ENCODE data around the gene DAZAP2.
"Not testable (repeated sequence)": the region's sequence is repeated elsewhere in the genome, so short reads cannot be mapped to it uniquely, and the experiment has no call there.

Gene DAZAP2

GRCh38 chr12:51202718-51203117 is 35.9 kb upstream of the DAZAP2 start:
- FAIRE-seq (no peak), DNase-seq (ENCODE audit: insufficient read length, low spot score) (no peak)
- no peak for TF ChIP-seq POLR2A (IDR thresholded peaks at IDR 0.05; ENCODE audit: low read depth, low read length)

GRCh38 chr12:51205350-51205749 is 33.3 kb upstream of the DAZAP2 start:
- no peak for DNase-seq (ENCODE audit: insufficient read length, low spot score)
- TF ChIP-seq POLR2A (IDR thresholded peaks at IDR 0.05; ENCODE audit: low read depth, low read length), result no peak
- FAIRE-seq, result no peak

- DNase-seq (ENCODE audit: insufficient read length, low spot score), result no peak
- TF ChIP-seq POLR2A (IDR thresholded peaks at IDR 0.05; ENCODE audit: low read depth, low read length), result no peak
Measured at GRCh38 chr12:51208016-51208660, 30.5 kb upstream of the DAZAP2 start.

GRCh38 chr12:51209259-51209658 is 29.4 kb upstream of the DAZAP2 start:
- TF ChIP-seq POLR2A (IDR thresholded peaks at IDR 0.05; ENCODE audit: low read depth, low read length), result no peak

More at GRCh38 chr12:51208016-51208660, 30.5 kb upstream of the DAZAP2 start:
- no peak for FAIRE-seq

DNA sequence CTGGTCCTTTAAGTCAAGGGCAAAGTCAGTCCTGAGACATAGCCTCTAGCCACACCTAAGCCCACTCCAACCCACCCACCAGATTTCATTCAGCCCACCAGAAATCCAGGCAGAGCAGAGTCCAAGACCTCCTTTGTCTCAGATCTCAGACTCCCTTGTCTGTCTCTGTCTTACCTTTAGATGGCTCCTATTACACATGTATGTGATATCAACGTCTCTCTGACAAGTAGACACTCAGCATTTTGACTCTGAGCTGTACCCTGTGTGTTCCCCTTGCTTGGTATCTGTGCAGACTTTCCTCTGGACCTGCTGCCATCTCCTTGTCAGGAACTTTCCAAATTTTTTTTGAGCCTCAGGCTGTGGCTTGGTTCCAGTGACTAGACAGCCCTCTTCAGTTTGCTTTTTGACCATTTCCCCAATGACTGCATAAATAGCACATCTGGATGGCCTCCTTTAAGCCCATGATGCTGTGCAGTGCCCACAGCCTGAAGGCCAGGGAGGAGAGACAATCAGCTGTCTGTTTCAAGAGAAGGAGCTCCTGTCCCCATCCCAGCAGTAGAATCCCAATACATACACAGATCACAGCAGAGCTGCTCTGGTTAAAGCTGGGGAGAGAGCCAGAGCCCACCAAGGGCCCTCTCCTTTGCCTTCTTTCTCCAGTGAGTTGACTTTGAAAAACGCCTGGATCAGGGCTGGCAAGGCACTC is 27.8 kb upstream of the DAZAP2 start:
- TF ChIP-seq POLR2A (IDR thresholded peaks at IDR 0.05; ENCODE audit: low read depth, low read length), result no peak
- DNase-seq (ENCODE audit: insufficient read length, low spot score), result no peak

More at GRCh38 chr12:51209259-51209658, 29.4 kb upstream of the DAZAP2 start:
- FAIRE-seq, result no peak
- DNase-seq (ENCODE audit: insufficient read length, low spot score), result no peak

GRCh38 chr12:51214895-51215294 is 23.7 kb upstream of the DAZAP2 start:
- no peak for DNase-seq (ENCODE audit: insufficient read length, low spot score)
- FAIRE-seq, result no peak
- no peak for TF ChIP-seq POLR2A (IDR thresholded peaks at IDR 0.05; ENCODE audit: low read depth, low read length)

More for the DNA sequence above, 27.8 kb upstream of the DAZAP2 start:
- FAIRE-seq, result no peak

DNA sequence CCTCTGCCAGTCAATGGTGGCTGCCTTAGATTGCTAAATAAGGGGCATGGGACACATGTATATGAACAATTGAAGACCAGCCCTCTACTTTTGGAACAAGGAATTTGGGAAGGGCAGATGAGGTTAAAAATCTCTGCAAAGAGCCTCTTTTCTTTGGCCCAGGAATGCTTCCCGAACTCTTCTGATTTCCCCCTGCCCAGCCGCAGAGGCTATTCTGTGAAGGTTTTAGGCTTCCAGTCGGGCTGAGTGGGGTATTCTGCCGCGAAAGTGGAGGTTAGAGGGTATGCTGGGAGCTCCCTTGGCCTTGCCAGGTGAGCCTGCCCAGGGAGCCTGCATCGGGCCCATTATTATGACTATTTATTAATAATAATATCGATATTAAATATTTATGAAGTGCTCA is 22.0 kb upstream of the DAZAP2 start:
- no peak for FAIRE-seq
- no peak for TF ChIP-seq POLR2A (IDR thresholded peaks at IDR 0.05; ENCODE audit: low read depth, low read length)
- no peak for DNase-seq (ENCODE audit: insufficient read length, low spot score)

- DNase-seq (ENCODE audit: insufficient read length, low spot score), result peak; percentile 50
- TF ChIP-seq POLR2A (IDR thresholded peaks at IDR 0.05; ENCODE audit: low read depth, low read length), result no peak
- no peak for FAIRE-seq
Measured at GRCh38 chr12:51217133-51217967, 21.3 kb upstream of the DAZAP2 start.

DNA sequence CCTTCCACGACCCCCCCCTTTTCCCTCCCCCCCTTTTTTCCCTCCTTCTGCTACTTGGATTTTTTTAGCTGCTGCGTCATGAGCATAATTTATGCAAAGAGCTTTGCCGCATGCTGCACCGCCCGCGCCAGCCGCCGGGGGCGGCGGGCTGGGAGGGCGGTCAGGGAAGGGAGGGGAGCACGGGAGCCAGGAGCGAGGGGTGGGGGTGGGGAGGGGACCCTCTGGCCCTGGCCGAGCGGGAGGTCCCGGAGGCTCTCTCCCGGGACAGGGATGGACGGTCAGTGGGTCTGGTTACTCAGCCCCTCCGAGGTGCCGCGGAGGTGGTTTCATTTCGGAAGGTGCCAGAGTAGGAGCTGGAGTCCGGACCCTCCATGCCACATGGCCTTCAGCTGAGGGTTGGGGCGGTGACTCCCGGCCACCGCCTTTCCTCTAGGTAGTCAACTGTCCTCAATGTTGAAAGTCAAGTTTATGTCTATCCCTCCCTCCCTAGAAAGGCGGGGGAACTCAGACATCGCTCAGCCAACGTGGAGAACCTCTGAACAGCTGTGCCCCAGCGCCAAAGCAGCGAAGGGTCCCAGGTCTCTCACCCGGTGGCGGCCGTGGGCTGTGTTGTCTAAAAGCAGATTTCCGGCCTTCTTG is 20.5 kb upstream of the DAZAP2 start, which contains the start of gene POU6F1:
TSS of gene POU6F1 (minus strand) at position 95 of the 639 bp plus-strand sequence. CDS start 11,226 bp downstream, outside the sequence.
- TF ChIP-seq POLR2A (IDR thresholded peaks at IDR 0.05; ENCODE audit: low read depth, low read length), result no peak; the same call in 1 of the 2 replicates
- FAIRE-seq, result no peak

GRCh38 chr12:51218607-51219161 is 19.9 kb upstream of the DAZAP2 start:
- no peak for TF ChIP-seq POLR2A (IDR thresholded peaks at IDR 0.05; ENCODE audit: low read depth, low read length)
- FAIRE-seq, result no peak
- no peak for DNase-seq (ENCODE audit: insufficient read length, low spot score)

More for the DNA sequence above, 20.5 kb upstream of the DAZAP2 start, which contains the start of gene POU6F1:
- DNase-seq (ENCODE audit: insufficient read length, low spot score), result peak; percentile 86

DNA sequence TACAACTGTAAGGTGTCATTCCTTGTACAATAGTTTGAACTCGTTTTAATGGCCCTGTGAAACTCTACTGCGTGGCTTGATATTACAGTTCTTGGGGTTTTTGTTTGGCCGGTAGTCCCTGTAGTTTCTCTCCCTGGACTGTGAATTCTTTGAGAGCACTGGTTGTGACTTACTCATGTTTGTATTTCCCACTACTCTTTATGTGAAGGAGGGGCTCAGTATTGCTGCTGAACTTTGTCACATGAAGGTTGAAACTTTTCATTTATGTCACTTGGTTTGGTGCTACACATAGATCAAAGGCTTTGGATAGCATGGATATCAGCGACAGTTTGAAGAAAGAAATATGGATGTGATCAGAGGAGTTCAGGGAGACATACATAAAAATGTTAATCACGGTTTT is 19.3 kb upstream of the DAZAP2 start:
- DNase-seq (ENCODE audit: insufficient read length, low spot score) (no peak), FAIRE-seq (peak; percentile 43)
- TF ChIP-seq POLR2A (IDR thresholded peaks at IDR 0.05; ENCODE audit: low read depth, low read length), result no peak

DNA sequence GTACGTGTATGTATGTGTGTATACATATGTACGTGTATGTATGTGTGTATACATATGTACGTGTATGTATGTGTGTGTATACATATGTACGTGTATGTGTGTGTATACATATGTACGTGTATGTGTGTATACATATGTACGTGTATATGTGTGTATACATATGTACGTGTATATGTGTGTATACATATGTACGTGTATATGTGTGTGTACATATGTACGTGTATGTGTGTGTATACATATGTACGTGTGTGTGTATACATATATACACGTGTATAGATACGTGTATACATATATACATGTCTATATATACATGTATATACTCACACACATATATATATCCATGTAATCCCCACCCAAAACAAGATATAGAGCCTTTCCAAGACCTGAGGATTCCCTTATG is 18.8 kb upstream of the DAZAP2 start:
- not testable (repeated sequence) for DNase-seq (ENCODE audit: insufficient read length, low spot score)

DNA sequence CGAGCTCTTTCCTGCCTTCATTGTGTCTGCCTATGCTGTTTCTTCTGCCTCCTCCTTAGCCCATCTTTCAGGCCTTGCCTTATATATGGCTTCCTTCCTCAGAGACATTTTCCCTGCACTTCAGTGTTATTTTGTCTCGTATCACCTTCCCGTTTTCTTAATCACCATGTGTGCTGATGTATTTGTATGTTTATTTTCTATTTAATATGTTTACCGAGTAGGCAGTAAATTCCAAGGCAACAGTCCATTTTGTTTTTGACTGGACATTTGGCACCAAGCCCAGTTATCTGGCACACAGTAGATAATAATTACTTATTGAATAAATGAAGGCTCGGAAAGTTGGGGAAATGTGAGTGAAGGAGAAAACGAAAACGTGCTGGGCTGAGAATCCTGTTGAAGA is 16.2 kb upstream of the DAZAP2 start:
- no peak for DNase-seq (ENCODE audit: insufficient read length, low spot score)
- no peak for FAIRE-seq
- no peak for TF ChIP-seq POLR2A (IDR thresholded peaks at IDR 0.05; ENCODE audit: low read depth, low read length)

More for the DNA sequence above, 18.8 kb upstream of the DAZAP2 start:
- FAIRE-seq, result peak; percentile 81
